ENCODE results near the gene OPA3. TPM values are rescaled to one million over a fixed set of nuclear protein-coding genes. Genes with fewer than 3 reads are reported as not detected.

Gene OPA3
- total and polyA plus RNA-seq, 4 donors, result 3.5 to 13.6 (median 7.7) TPM

GRCh38 chr19:45553464-45553863 lies 31.1 kb downstream of the OPA3 start:
- no peaks in the 10 kb centered on the region for H3K9me3 ChIP-seq (ENCODE audit: control insufficient read depth in 4 of 4, insufficient read depth in 3 of 4, low read length in 3 of 4)
- no peak overlapping the region for H3K9ac ChIP-seq (ENCODE audit: insufficient read depth in 1 of 2, low read length in 2 of 2)
- ATAC-seq (ENCODE audit: insufficient read depth, low FRiP score) (no peak), DNase-seq (peak; percentile 24 to 66 (median 61))
- H3K4me1 ChIP-seq (ENCODE audit: control insufficient read depth in 5 of 5, insufficient read depth in 5 of 5, low read length in 5 of 5), result peaks cover 0 to 2% (median 0%) of the 10 kb centered on the region in 5 donors
- H3K36me3 ChIP-seq (ENCODE audit: control insufficient read depth in 4 of 4, insufficient read depth in 4 of 4, low read length in 4 of 4), result peaks cover 0 to 9% (median under 1%) of the 10 kb centered on the region in 4 donors
- no peak overlapping the region for H3K27ac ChIP-seq (ENCODE audit: low read depth in 1 of 2, low read length in 1 of 2)
- no peaks in the 10 kb centered on the region for H3K27me3 ChIP-seq (ENCODE audit: control insufficient read depth in 3 of 3, insufficient read depth in 3 of 3, low read length in 2 of 3)
- 83 to 88% methylated on average over 34 of the region's 34 CpGs for whole genome bisulfite sequencing, 2 donors
- no peak overlapping the region for H3K4me3 ChIP-seq
- TF ChIP-seq CTCF (IDR thresholded peaks at IDR 0.05; ENCODE audit: control extremely low read depth, extremely low read depth), result no peak

GRCh38 chr19:45547965-45548609 lies 36.5 kb downstream of the OPA3 start:
- Histone ChIP-seq H3K27me3 (ENCODE audit: control insufficient read depth in 3 of 3, insufficient read depth in 3 of 3, low read length in 2 of 3) (no peaks in the 10 kb centered on the region), H3K9me3 (ENCODE audit: control insufficient read depth in 4 of 4, insufficient read depth in 3 of 4, low read length in 3 of 4) (no peaks in the 10 kb centered on the region), H3K9ac (ENCODE audit: insufficient read depth in 1 of 2, low read length in 2 of 2) (no peak overlapping the region), H3K4me1 (ENCODE audit: control insufficient read depth in 5 of 5, insufficient read depth in 5 of 5, low read length in 5 of 5) (peaks cover 0 to 2% (median 0%) of the 10 kb centered on the region in 5 donors), H3K4me3 (no peak overlapping the region), H3K27ac (ENCODE audit: low read depth in 1 of 2, low read length in 1 of 2) (no peak overlapping the region), H3K36me3 (ENCODE audit: control insufficient read depth in 4 of 4, insufficient read depth in 4 of 4, low read length in 4 of 4) (peaks cover 0 to 3% (median under 1%) of the 10 kb centered on the region in 4 donors)
- WGBS, 2 donors, result 84 to 92% methylated on average over 9 of the region's 9 CpGs
- ATAC-seq (ENCODE audit: insufficient read depth, low FRiP score), result no peak
- no peak for DNase-seq
- TF ChIP-seq CTCF (IDR thresholded peaks at IDR 0.05; ENCODE audit: control extremely low read depth, extremely low read depth), result no peak

GRCh38 chr19:45547211-45547770 lies 37.3 kb downstream of the OPA3 start:
- WGBS, 2 donors, result 74 to 85% methylated on average over 10 of the region's 10 CpGs
- Histone ChIP-seq H3K9me3 (ENCODE audit: control insufficient read depth in 4 of 4, insufficient read depth in 3 of 4, low read length in 3 of 4) (no peaks in the 10 kb centered on the region), H3K9ac (ENCODE audit: insufficient read depth in 1 of 2, low read length in 2 of 2) (no peak overlapping the region), H3K4me1 (ENCODE audit: control insufficient read depth in 5 of 5, insufficient read depth in 5 of 5, low read length in 5 of 5) (peaks cover 0 to 2% (median 0%) of the 10 kb centered on the region in 5 donors), H3K4me3 (no peak overlapping the region), H3K27me3 (ENCODE audit: control insufficient read depth in 3 of 3, insufficient read depth in 3 of 3, low read length in 2 of 3) (no peaks in the 10 kb centered on the region), H3K27ac (ENCODE audit: low read depth in 1 of 2, low read length in 1 of 2) (no peak overlapping the region), H3K36me3 (ENCODE audit: control insufficient read depth in 4 of 4, insufficient read depth in 4 of 4, low read length in 4 of 4) (no peaks in the 10 kb centered on the region)
- DNase-seq, result no peak
- TF ChIP-seq CTCF (IDR thresholded peaks at IDR 0.05; ENCODE audit: control extremely low read depth, extremely low read depth), result no peak
- ATAC-seq (ENCODE audit: insufficient read depth, low FRiP score), result no peak
